GM18909 (cell line): ENCODE data around the gene RNASE1.
"Not testable (repeated sequence)": the region's sequence is repeated elsewhere in the genome, so short reads cannot be mapped to it uniquely, and the experiment has no call there.

Experiments used
- ATAC-seq: cut with Tn5 transposase; IDR thresholded peaks from one replicate; pipeline ENCODE4 v1.9.1; 2021; ENCODE audit warnings: mild to moderate bottlenecking; ENCODE audit not compliant: unreplicated experiment, poor library complexity

The RNASE1 gene

DNA sequence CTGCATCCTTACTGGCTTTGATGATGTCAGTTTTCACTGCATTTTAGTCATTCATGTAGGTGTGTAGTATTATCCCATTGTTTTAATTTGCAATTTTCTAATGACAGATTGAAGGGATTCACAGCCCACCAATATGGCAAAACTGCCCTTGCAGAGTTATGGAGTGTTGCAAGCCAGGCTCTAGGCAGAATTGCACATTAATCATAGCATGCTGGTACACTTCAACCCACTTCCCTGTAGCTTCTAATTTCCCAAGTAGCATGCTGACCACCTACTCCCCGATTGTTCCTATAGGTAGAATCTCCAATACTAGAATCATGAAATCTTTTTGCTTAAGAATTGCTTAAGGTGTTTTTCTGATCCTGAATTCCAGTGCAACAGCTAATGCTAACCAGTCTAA lies 26.7 kb downstream of the RNASE1 start:
- no peak for ATAC-seq

DNA sequence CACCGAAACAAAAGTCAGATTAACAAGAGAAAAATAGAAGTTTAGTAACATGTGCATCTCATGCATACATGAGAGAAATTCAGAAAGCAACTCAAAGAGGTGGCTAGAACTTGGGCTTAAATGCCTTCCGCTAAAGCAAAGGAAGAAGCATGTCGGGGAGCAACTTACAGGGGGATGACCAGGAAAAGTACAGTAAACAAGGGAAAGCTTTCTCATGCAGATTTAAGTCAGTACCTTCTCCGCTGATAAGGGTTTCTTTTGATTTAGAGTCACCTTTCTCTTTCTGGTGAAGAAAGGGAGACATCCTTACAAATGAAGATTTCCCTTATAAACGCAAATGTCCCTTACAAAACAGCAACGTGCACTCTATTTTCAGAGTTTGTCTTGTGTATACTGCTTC lies 27.6 kb downstream of the RNASE1 start:
- ATAC-seq: no peak

DNA sequence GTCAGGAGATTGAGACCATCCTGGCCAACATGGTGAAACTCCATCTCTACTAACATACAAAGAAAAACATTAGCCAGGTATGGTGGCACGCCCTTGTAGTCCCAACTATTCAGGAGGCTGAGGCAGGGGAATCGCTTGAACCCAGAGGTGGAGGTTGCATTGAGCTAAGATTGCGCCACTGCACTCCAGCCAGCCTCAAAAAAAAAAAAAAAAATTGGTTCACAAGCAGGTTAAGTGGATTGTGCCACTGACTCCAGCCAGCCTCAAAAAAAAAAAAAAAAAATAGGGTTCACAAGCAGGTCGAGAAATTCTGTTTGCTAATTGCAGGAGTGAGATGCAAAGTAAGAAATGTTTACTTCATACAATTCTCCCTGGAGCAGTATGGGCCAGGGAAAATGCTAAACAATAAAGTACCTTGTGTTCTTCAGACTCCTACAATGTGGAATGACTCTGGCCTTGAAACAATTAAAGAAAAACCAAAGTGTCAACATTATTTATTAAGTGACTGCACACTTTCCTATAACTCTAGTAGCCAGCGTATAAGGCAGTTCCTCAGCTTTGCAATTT lies 28.3 kb downstream of the RNASE1 start:
- ATAC-seq: no peak

DNA sequence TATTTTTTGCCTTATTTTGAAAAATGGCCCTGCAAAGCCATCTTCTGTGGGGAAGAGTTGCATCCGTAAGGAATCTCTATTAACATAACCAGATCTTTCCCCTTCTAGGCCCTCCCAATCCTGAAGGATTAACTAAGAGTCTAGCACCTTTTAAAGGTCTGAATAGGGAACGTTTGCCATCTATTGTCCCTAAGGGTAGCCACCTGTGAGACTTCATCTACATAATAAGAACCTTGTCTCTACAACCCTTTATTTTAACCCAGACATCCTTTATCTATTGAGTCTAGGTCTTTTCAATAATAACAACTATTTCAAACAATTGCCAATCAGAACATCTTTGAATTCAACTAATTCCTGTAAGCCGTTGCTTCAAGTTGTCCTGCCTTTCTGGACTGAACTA lies 30.0 kb downstream of the RNASE1 start:
- no peak for ATAC-seq

DNA sequence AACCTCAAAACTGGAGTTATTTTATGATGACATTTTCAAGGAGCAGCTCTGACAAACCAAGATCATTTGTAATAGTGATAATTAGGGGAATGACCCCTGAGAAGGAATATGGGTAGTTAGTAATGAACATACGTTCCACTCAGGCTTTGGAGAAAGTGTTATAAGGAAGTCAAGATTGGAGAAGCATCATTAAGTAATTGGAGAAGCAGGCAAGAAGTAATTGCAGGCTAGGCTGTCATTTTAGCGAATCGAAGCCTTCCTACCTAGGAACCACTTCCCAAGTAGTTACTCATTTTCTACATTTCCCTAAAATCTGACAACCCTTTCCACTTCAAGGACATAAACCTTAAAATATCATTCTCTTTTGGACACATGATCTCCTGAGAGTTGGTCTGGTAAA lies 33.2 kb downstream of the RNASE1 start:
- ATAC-seq: no peak

DNA sequence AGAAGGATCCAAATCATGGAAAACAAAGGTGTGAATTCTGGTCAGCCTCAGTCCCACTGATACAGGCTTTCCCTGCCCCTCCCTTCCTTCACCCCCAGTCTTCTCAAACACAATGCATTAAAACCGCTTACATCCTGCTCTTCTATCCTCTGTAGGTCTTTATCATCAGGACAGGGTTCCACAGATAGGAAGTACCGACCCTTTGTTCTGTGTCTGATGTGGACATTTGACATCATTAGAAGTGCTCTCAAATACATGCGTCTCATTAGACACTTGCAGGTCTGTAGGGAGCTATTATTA lies 34.1 kb downstream of the RNASE1 start:
- ATAC-seq: no peak

DNA sequence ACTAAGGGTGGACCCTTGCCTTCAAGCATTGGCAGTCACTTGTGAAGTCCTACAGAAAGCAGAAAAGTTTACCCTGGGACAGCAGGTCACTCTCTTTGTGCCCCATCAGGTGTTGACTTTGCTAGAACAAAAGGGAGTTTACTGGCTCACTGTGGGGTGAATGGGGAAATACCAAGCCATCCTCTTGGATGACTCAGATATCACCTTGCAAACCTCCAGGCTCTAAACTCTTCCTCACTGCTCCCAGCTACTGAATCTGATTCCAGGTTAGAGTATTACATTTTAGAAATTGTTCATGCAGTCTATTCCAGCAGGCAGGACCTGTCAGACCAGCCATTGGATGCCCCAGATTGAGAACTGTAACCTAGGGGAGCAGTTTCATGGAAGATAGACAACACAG lies 41.7 kb downstream of the RNASE1 start:
- no peak for ATAC-seq

DNA sequence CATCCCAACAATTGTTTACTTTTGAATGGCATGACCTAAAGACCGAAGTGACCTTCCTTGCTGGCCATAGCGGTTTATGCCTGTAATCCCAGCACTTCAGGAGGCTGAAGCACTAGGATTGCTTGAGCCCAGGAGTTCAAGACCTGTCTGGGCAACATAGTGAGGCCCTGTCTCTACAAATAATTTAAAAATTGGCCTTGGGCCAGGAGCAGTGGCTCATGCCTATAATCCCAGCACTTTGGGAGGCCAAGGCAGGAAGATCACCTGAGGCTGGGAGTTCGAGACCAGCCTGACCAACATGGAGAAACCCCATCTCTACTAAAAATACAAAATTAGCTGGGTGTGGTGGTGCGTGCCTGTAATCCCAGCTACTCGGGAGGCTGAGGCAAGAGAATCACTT lies 43.2 kb downstream of the RNASE1 start:
- not testable (repeated sequence) for ATAC-seq

DNA sequence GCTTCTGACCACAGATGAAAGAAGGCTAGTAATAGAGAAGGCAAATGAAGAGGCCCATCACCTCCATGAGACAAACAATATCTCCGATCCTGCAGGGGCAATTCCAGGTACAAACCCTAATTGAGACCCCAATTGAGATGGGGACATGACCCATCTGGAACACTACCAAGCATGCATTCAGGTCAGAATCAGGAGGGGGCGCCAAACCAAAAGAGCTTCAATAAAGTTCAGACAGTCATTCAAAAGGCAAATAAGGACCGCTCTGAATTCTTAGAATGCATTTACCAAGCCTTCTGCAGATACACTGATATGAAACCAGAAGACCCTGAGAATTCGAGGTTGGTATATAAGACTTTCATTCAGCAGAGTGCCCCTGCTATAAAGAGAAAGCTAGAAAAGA lies 44.7 kb downstream of the RNASE1 start:
- no peak for ATAC-seq

DNA sequence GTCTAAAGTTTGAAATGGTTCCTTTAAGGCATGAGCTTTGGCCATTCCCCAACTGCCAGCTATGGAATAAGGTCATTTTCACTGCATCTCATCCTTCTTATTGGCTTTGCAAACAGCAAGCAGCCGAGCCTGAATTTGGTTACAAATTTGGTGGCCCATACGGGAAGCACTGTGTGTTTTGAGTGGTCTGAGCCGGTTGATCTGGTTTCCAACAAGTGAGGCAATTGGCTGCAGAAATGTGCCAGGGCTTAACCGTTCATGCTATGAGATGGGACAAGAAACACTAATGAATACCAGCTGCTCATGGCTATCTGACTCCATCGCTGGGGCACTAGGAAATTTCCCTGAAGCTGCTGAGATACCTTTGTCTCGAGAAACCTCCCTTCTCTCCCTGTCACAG lies 47.6 kb downstream of the RNASE1 start:
- no peak for ATAC-seq

DNA sequence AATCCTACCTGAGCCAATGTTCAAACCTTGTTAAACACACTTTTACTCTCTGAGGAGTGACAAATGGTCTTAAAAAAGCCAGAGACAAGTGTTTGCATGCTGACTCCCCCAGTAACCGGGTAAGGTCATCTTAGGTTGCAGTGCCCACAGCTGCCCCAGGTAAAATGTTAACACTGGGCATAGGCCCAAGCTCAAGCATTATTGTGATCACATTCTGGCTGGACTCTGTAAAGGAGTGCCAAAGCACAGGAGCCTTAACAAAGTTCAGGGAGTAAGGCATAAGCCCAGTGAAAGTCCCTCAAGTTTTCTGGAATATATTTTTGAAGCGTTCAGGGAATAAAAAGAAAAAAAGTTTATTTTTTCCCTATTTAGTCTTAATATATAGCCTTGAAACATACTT lies 48.3 kb downstream of the RNASE1 start:
- ATAC-seq: no peak

DNA sequence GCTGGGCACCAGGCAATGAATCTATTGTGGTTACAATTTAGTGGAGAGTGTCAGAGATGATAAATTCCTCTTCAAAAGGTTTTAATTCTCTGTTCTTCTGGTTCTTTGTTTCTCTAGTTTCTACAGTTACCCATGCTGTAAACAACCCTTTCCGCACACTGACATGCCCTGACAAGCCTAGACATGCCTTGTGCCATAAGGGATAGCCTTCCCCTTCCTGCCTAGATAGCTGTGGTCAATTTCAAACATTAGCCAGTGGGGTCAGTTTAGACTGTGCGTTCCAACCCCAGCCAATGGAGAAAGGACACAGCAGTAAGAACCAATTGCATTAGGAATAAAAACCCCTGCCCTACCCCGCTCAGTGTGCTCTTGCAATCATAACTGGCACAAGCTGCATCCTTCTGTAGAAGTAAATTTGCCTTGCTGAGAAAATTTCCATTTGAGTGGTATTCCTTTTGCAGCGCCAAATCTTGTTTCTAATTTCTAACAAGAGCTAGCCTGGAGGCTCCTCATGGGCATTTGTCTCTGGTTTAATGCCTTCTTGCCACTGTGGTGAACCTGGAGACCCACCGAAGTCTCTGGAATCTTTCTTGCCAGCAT lies 50.6 kb downstream of the RNASE1 start:
- ATAC-seq: no peak
